ENCODE measurements around the gene NDUFV1. TPM values are rescaled to one million over a fixed set of nuclear protein-coding genes. Genes with fewer than 3 reads are reported as not detected.

NDUFV1 gene
- total RNA-seq, 4 donors from 2014 or later = 306 to 608 (median 365) TPM

GRCh38 chr11:67605231-67606011 lies 1.3 kb upstream of the NDUFV1 start:
- in situ Hi-C loops (cut with MboI; ENCODE audit: low sequenced_read_pairs in 4 of 4) (no loop called here), intact Hi-C loops (cut with DNase I; ENCODE audit: low total_unique reads) (loop anchor here (1.0 kb wide), 3 partner anchors 22 to 33 kb away; partner anchors contain the start of gene GSTP1)
- TF ChIP-seq POLR2A (IDR thresholded peaks at IDR 0.05) = no peak
- Histone ChIP-seq H3K9me3 (no peaks in the 10 kb centered on the region), H3K27me3 (no peaks in the 10 kb centered on the region), H3K4me1 (peaks cover 16 to 23% of the 10 kb centered on the region in 2 donors), H3K27ac (peak overlapping the region in 3 of 4 donors; percentile 91 to 97 (median 91)), H3K4me3 (no peak overlapping the region), H3K36me3 (peaks cover 0 to 23% of the 10 kb centered on the region in 2 donors)
- ATAC-seq (no peak), DNase-seq (no peak)

- Histone ChIP-seq H3K4me3 (peak overlapping the region; percentile 81 to 100 (median 92)), H3K27ac (peak overlapping the region; percentile 89 to 97 (median 91)), H3K9me3 (no peaks in the 10 kb centered on the region), H3K27me3 (no peaks in the 10 kb centered on the region), H3K36me3 (peaks cover 0 to 30% of the 10 kb centered on the region in 2 donors), H3K4me1 (peaks cover 16 to 23% of the 10 kb centered on the region in 2 donors)
- DNase-seq = no peak
- TF ChIP-seq POLR2A (IDR thresholded peaks at IDR 0.05) (no peak), CTCF (IDR thresholded peaks at IDR 0.05 in 4 of 5, conservative IDR thresholded peaks at IDR 0.05 in 1 of 5) (no peak)
- intact Hi-C loops (cut with DNase I; ENCODE audit: low total_unique reads) (loop anchor here (1.0 kb wide), 3 partner anchors 23 to 34 kb away; partner anchors contain the start of gene GSTP1), in situ Hi-C loops (cut with MboI; ENCODE audit: low sequenced_read_pairs in 4 of 4) (no loop called here)
- peak in 1 of 2 donors; percentile 29 for ATAC-seq
These were observed 644 bp upstream of the NDUFV1 start for GRCh38 chr11:67606093-67606491.

- ATAC-seq (no peak), DNase-seq (no peak)
- H3K4me3 ChIP-seq = peak overlapping the region; percentile 81 to 100 (median 92)
- H3K27ac ChIP-seq = peak overlapping the region; percentile 89 to 97 (median 91)
- peaks cover 0 to 44% of the 10 kb centered on the region in 2 donors for H3K36me3 ChIP-seq
- TF ChIP-seq CTCF (IDR thresholded peaks at IDR 0.05 in 4 of 5, conservative IDR thresholded peaks at IDR 0.05 in 1 of 5) (no peak), POLR2A (IDR thresholded peaks at IDR 0.05) (no peak)
- no peaks in the 10 kb centered on the region for H3K9me3 ChIP-seq
- intact Hi-C loops (cut with DNase I; ENCODE audit: low total_unique reads) = no loop called here
- H3K27me3 ChIP-seq = no peaks in the 10 kb centered on the region
- H3K4me1 ChIP-seq = peaks cover 16 to 23% of the 10 kb centered on the region in 2 donors
- in situ Hi-C loops (cut with MboI; ENCODE audit: low sequenced_read_pairs in 4 of 4) = no loop called here
These were observed 771 bp downstream of the NDUFV1 start for GRCh38 chr11:67607507-67607906.

- in situ Hi-C loops (cut with MboI; ENCODE audit: low sequenced_read_pairs in 4 of 4) (no loop called here), intact Hi-C loops (cut with DNase I; ENCODE audit: low total_unique reads) (no loop called here)
- Histone ChIP-seq H3K9me3 (no peaks in the 10 kb centered on the region), H3K4me1 (peaks cover 16 to 23% of the 10 kb centered on the region in 2 donors), H3K36me3 (peaks cover 0 to 48% of the 10 kb centered on the region in 2 donors), H3K27me3 (no peaks in the 10 kb centered on the region), H3K27ac (no peak overlapping the region), H3K4me3 (no peak overlapping the region)
- ATAC-seq (no peak), DNase-seq (no peak)
- TF ChIP-seq POLR2A (IDR thresholded peaks at IDR 0.05) (no peak), CTCF (IDR thresholded peaks at IDR 0.05 in 4 of 5, conservative IDR thresholded peaks at IDR 0.05 in 1 of 5) (no peak)
These were observed 1.8 kb downstream of the NDUFV1 start for GRCh38 chr11:67608486-67608885.

- Histone ChIP-seq H3K4me3 (no peak overlapping the region), H3K9me3 (no peaks in the 10 kb centered on the region), H3K36me3 (peaks cover 0 to 48% of the 10 kb centered on the region in 2 donors), H3K27me3 (no peaks in the 10 kb centered on the region), H3K4me1 (peaks cover 16 to 29% of the 10 kb centered on the region in 2 donors), H3K27ac (no peak overlapping the region)
- no peak for ATAC-seq
- TF ChIP-seq CTCF (IDR thresholded peaks at IDR 0.05 in 4 of 5, conservative IDR thresholded peaks at IDR 0.05 in 1 of 5) (no peak), POLR2A (IDR thresholded peaks at IDR 0.05) (no peak)
- intact Hi-C loops (cut with DNase I; ENCODE audit: low total_unique reads) (no loop called here), in situ Hi-C loops (cut with MboI; ENCODE audit: low sequenced_read_pairs in 4 of 4) (no loop called here)
- DNase-seq = no peak
These were observed 2.6 kb downstream of the NDUFV1 start for GRCh38 chr11:67609316-67609715.
